ENCODE data around the gene PRRC2A.

Gene PRRC2A

DNA sequence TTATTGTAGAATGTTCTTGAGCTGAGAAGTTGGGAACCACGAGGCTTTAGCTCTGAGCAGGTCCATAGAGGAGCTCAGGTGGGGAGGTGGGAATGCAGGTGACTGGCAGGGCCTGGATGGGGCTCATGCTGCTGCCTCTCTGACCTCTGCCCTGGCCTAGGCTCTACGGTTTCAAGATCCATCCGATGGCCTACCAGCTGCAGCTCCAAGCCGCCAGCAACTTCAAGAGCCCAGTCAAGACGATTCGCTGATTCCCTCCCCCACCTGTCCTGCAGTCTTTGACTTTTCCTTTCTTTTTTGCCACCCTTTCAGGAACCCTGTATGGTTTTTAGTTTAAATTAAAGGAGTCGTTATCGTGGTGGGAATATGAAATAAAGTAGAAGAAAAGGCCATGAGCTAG lies 49.2 kb downstream of the PRRC2A start, which contains the start of gene LY6G5B:
LY6G5B (plus strand) TSS at position 301 of the 400 bp plus-strand sequence. CDS start 975 bp downstream, outside the sequence.
- DNase-seq, result no peak

- no peak for DNase-seq
These were observed 55.9 kb downstream of the PRRC2A start for GRCh38 chr6:31676322-31676903.

GRCh38 chr6:31676904-31677303 lies 56.4 kb downstream of the PRRC2A start:
- DNase-seq, result no peak

GRCh38 chr6:31677955-31678354 lies 57.4 kb downstream of the PRRC2A start:
- DNase-seq, result no peak

- DNase-seq, result peak; percentile 78
These were observed 60.0 kb downstream of the PRRC2A start, which contains the start of gene LY6G5C for GRCh38 chr6:31680226-31681134. LY6G5C (minus strand) TSS chr6:31681067; CDS start chr6:31680373, 694 bp downstream.

DNA sequence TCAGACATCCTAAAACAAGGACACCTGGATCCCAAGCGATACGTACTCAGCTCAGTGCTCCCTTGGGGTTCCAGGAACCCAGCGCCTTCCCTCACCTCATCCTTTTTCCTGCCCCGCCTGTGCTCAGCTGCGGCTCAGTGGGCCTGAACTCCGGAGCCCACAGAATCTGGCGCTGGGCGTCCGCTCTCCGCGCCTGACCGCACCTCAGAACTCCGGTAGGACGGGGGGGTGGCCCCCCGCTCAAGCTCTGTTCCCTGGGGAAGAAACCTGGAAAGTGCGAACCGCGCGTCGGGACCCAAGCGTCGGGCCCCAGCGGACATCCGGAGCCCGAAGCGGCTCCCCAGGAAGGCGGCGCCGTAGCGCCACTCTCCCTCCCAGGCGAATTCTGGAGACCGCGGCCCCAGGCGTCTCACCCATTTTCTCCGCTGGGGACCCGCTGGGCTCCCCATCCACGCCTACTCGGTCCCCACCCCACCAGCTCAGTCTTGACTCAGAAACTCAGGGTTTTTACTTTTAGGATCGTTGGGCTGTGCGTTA lies 60.7 kb downstream of the PRRC2A start:
- peak; percentile 30 for DNase-seq

- DNase-seq, result no peak
These were observed 63.1 kb downstream of the PRRC2A start for GRCh38 chr6:31683591-31683990.

DNA sequence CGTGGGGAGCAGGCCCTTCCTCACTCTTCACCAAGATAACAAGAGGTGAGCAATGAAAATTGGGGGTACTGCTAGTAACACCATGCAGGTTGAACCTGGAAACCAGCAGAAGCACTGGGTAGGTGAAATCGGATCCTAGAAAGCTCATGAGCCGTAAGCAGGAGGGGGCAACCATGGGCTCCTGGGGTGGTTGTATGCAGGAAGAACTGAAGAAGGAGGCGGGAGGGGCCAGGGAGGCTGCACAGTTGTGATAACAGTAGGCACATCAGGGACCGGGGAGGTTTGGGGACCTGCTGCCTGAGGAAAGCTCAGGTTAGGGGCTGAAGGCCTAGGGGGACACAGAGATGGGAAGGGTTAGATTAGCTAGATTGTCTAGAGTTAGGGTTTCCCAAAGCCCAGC lies 66.0 kb downstream of the PRRC2A start:
- DNase-seq, result no peak

DNA sequence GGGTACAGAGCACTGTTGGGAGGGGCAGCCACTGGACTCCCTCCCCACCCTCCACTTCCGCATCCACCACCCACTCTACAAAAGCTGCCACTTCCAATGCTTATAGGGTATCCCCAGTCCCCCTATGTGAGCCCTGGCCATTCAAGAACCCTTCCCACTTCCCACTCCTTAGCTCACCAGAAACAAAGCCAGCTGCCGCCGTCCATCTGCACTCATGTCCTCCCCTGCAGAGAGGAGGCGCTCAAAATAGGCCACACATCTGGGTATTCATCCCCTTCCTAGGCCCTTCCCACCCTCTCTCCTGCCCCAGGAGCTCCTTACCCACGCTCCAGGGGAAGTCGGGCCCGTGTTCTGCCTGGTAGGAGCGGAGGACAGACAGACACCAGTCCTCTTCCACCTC lies 66.8 kb downstream of the PRRC2A start:
- no peak for DNase-seq

All from CD4-positive, alpha-beta T cell treated with Interleukin-15 for 1 hour (primary cell).